Endothelial cell of umbilical vein (primary cell): Measurements from ENCODE around the gene CLEC16A. TPM values are rescaled to one million over a fixed set of nuclear protein-coding genes. Genes with fewer than 3 reads are reported as not detected.

ENCODE experiments used
- BruUV-seq: library from RNA; stranded (reverse); fragments of 400-500 nt; replicated peaks from 2 replicates; lab custom pipeline; 2021; lab: Mats Ljungman, UMichigan
- CTCF ChIA-PET: fragments of 300-600, 350-600 bp; sonication (Branson Sonifier 250); formaldehyde crosslinking; loops from one replicate; lab custom pipeline; 2021; ENCODE audit warnings: antibody characterized with exemption, inconsistent platforms; lab: Charles Lee
- POLR2A ChIA-PET: fragments of 300-600, 350-600 bp; sonication (Branson Sonifier 250); formaldehyde crosslinking; loops from one replicate; lab custom pipeline; 2021; ENCODE audit warnings: antibody characterized with exemption, inconsistent platforms; lab: Charles Lee
- DNase-seq: peaks from one replicate; pipeline ENCODE4 v3.0.0-alpha.2; 2011; ENCODE audit warnings: low read depth, low spot score
- FAIRE-seq: peaks from 2 replicates; lab custom pipeline; 2011; peaks lifted over from hg19 to GRCh38; lab: Jason Lieb, UNC
- H2AFZ ChIP-seq: 2 replicates; pipeline ENCODE4 v1.6.0; 2012; ENCODE audit warnings: low read depth, low read length, control low read depth, inconsistent platforms
- H3K27ac ChIP-seq: 2 replicates; pipeline ENCODE4 v1.5.1; 2011; ENCODE audit warnings: low read depth, mild to moderate bottlenecking, control low read depth, low read length, moderate library complexity; ENCODE audit not compliant: insufficient read depth
- H3K27me3 ChIP-seq, 2 experiments: 2 replicates each; pipeline versions ENCODE4 v1.6.0 to v1.6.1; 2011; ENCODE audit warnings: low read length in 2 of 2, mixed read lengths in 1 of 2; ENCODE audit not compliant: control insufficient read depth in 2 of 2, insufficient read depth in 2 of 2
- H3K36me3 ChIP-seq, 2 experiments: 2 replicates in 1 of 2; 3 replicates in 1 of 2; pipeline ENCODE4 v1.5.1; 2011; ENCODE audit warnings: low read length in 2 of 2, mild to moderate bottlenecking in 1 of 2, moderate library complexity in 1 of 2; ENCODE audit not compliant: control insufficient read depth in 2 of 2, insufficient read depth in 2 of 2; ENCODE audit errors: extremely low read depth in 1 of 2
- H3K4me1 ChIP-seq: 3 replicates; pipeline ENCODE4 v1.5.1; 2011; ENCODE audit warnings: mild to moderate bottlenecking, low read length; ENCODE audit not compliant: control insufficient read depth, insufficient read depth; ENCODE audit errors: extremely low read depth
- H3K4me2 ChIP-seq: 2 replicates; pipeline ENCODE4 v1.6.1; 2011; ENCODE audit warnings: low read length, control low read depth, mixed read lengths; ENCODE audit not compliant: insufficient read depth
- H3K4me3 ChIP-seq, 3 experiments: fragments of 200-600 bp in 1 of 3; sonication (generic), shearing (Covaris generic) in 1 of 3; replicated peaks in 1 of 3; 2 replicates each; pipeline ENCODE4 v1.5.1; 2011 to 2016; ENCODE audit warnings: control low read depth in 3 of 3, low read length in 3 of 3, mild to moderate bottlenecking in 2 of 3, inconsistent platforms in 1 of 3, low read depth in 1 of 3, moderate library complexity in 1 of 3; ENCODE audit not compliant: insufficient read depth in 1 of 3
- H3K79me2 ChIP-seq: 2 replicates; pipeline ENCODE4 v1.6.0; 2012; ENCODE audit warnings: low read length, inconsistent platforms; ENCODE audit not compliant: control insufficient read depth, insufficient read depth
- H3K9ac ChIP-seq: replicated peaks from 2 replicates; pipeline ENCODE3; 2011; ENCODE audit warnings: low read length, control low read depth; ENCODE audit not compliant: insufficient read depth; ENCODE audit errors: extremely low read depth
- H3K9me1 ChIP-seq: replicated peaks from 3 replicates; pipeline ENCODE4 v1.6.0; 2011; ENCODE audit warnings: mild to moderate bottlenecking, low read length; ENCODE audit not compliant: control insufficient read depth, insufficient read depth; ENCODE audit errors: extremely low read depth
- H3K9me3 ChIP-seq: replicated peaks from 2 replicates; pipeline ENCODE4 v1.5.1; 2012; ENCODE audit warnings: low read length, inconsistent platforms; ENCODE audit not compliant: control insufficient read depth, insufficient read depth
- H4K20me1 ChIP-seq: replicated peaks from 2 replicates; pipeline ENCODE3; 2011; ENCODE audit warnings: mild to moderate bottlenecking, low read length; ENCODE audit not compliant: control insufficient read depth, insufficient read depth; ENCODE audit errors: extremely low read depth
- CTCF ChIP-seq, 2 donors: IDR thresholded peaks; 1 replicate in 1 of 2; 2 replicates in 1 of 2; pipeline ENCODE4 v1.5.1; 2011; ENCODE audit warnings: low read length in 2 of 2, mild to moderate bottlenecking in 2 of 2, moderate library complexity in 2 of 2, control low read depth in 1 of 2, inconsistent platforms in 1 of 2, low read depth in 1 of 2; ENCODE audit not compliant: insufficient read depth in 1 of 2; ENCODE audit errors: extremely low read depth in 1 of 2
- EZH2 ChIP-seq: IDR thresholded peaks from 2 replicates; pipeline ENCODE4 v1.6.1; 2012; ENCODE audit warnings: borderline replicate concordance, low read depth, mild to moderate bottlenecking, moderate library complexity, low read length, inconsistent platforms; ENCODE audit not compliant: severe bottlenecking
- FOS ChIP-seq: IDR thresholded peaks from 2 replicates; pipeline ENCODE4 v1.6.1; 2011; ENCODE audit warnings: mild to moderate bottlenecking, low read length, moderate library complexity, borderline replicate concordance; ENCODE audit not compliant: insufficient read depth
- GATA2 ChIP-seq: IDR thresholded peaks from 2 replicates; pipeline ENCODE4 v1.7.0; 2011; ENCODE audit warnings: low read depth, mild to moderate bottlenecking, moderate library complexity, mixed read lengths, low read length; ENCODE audit not compliant: insufficient read length, insufficient read depth
- JUN ChIP-seq: IDR thresholded peaks from 2 replicates; pipeline ENCODE4 v1.6.1; 2011; ENCODE audit warnings: borderline replicate concordance, low read depth; ENCODE audit not compliant: insufficient read length, insufficient read depth
- MAX ChIP-seq: IDR thresholded peaks from 2 replicates; pipeline ENCODE4 v1.6.1; 2011; ENCODE audit not compliant: insufficient read depth, insufficient read length
- MYC ChIP-seq: IDR thresholded peaks from one replicate; pipeline ENCODE4 v1.6.1; 2011; ENCODE audit warnings: mild to moderate bottlenecking, low read depth, low read length
- POLR2A ChIP-seq: IDR thresholded peaks from 2 replicates; pipeline ENCODE4 v1.6.1; 2012; ENCODE audit warnings: low read depth, mild to moderate bottlenecking, control low read depth, low read length
- POLR2AphosphoS5 ChIP-seq: IDR thresholded peaks from 2 replicates; pipeline ENCODE4 v1.6.1; 2012; ENCODE audit warnings: low read depth, mild to moderate bottlenecking, control low read depth, low read length, moderate library complexity; ENCODE audit not compliant: insufficient read depth
- dilution Hi-C: fragments of 300-500 bp; cut with MboI; formaldehyde crosslinking; loops from one replicate; pipeline ENCODE4 v1.15.0; 2019; ENCODE audit warnings: low sequenced_read_pairs; ENCODE audit not compliant: extremely low pct_ligation_motif_present
- intact Hi-C: fragments of 100-400 bp; cut with micrococcal nuclease; formaldehyde crosslinking; loops from one replicate; pipeline ENCODE4 v1.10.0; 2022
- polyA plus RNA-seq, 4 experiments: library from polyadenylated mRNA; depleted of rRNA in 3 of 4; stranded (reverse) in 3 of 4; unstranded in 1 of 4; fragments of >200 nt; gene quantifications; 2 replicates each; pipeline versions ENCODE4 v1.2.1 to v1.2.3, GENCODE V29; 2011 to 2012; ENCODE audit warnings: missing spikeins in 1 of 4
- total RNA-seq: library from RNA; stranded (reverse); gene quantifications from 2 replicates; pipeline ENCODE4 v1.2.3, GENCODE V29; 2021

The CLEC16A gene
- total and polyA plus RNA-seq, 2 donors (not counting 3 experiments of a cell fraction or from before 2014, with no cell fraction given), result 11.4 to 23.3 TPM

GRCh38 chr16:11017499-11017898 lies 73.1 kb downstream of the CLEC16A start:
- dilution Hi-C loops, result no loop called here
- POLR2A ChIA-PET, result no interaction called here
- CTCF ChIA-PET, result interaction anchor here (0.6 to 2.5 kb wide), 4 partner anchors 19 to 240 kb away, joined by 3 to 8 read pairs (median 4); partner anchors contain the start of gene SOCS1

More at GRCh38 chr16:11017499-11017898, 73.1 kb downstream of the CLEC16A start:
- intact Hi-C loops, result no loop called here
- Histone ChIP-seq H3K4me2 (no peak overlapping the region), H3K27me3 (no peaks in the 10 kb centered on the region), H3K4me1 (peaks cover 7% of the 10 kb centered on the region), H3K9ac (no peak overlapping the region), H3K36me3 (peaks cover 0 to 2% of the 10 kb centered on the region in 2 experiments), H4K20me1 (no peaks in the 10 kb centered on the region), H3K27ac (no peak overlapping the region), H2AFZ (no peak overlapping the region), H3K4me3 (no peak overlapping the region), H3K9me1 (no peaks in the 10 kb centered on the region), H3K9me3 (no peaks in the 10 kb centered on the region), H3K79me2 (no peaks in the 10 kb centered on the region)
- BruUV-seq, result no TSS peak
- DNase-seq, result no peak
- no peak for FAIRE-seq
- TF ChIP-seq FOS (no peak), GATA2 (no peak), POLR2A (no peak), MAX (no peak), CTCF (IDR thresholded peaks at IDR 0.05; ENCODE audit: extremely low read depth in 1 of 2, insufficient read depth in 1 of 2, low read depth in 1 of 2, low read length in 2 of 2) (no peak), JUN (no peak), EZH2 (no peak), POLR2AphosphoS5 (no peak), MYC (no peak)
